WERI-Rb-1 (cell line): ENCODE results near the gene UFD1.
"Not testable (repeated sequence)": the region's sequence is repeated elsewhere in the genome, so short reads cannot be mapped to it uniquely, and the experiment has no call there.

Experiments used
- DNase-seq: peaks from one replicate; pipeline ENCODE4 v3.0.0-alpha.2; 2020
- H3K27ac ChIP-seq: fragments of 250-450 bp; sonication (Bioruptor Pico); 2 replicates; pipeline ENCODE4 v1.5.1; 2020; ENCODE audit warnings: mild to moderate bottlenecking, moderate library complexity
- H3K27me3 ChIP-seq: fragments of 250-450 bp; sonication (Bioruptor Pico); 2 replicates; pipeline ENCODE4 v1.5.1; 2021; ENCODE audit warnings: mild to moderate bottlenecking, low read depth, moderate library complexity; ENCODE audit not compliant: insufficient read depth, severe bottlenecking
- H3K36me3 ChIP-seq: fragments of 250-450 bp; sonication (Bioruptor Pico); 2 replicates; pipeline ENCODE4 v1.5.1; 2020; ENCODE audit warnings: mild to moderate bottlenecking, moderate library complexity
- H3K4me3 ChIP-seq: 2 replicates; pipeline ENCODE4 v1.5.1; 2011; ENCODE audit warnings: low read depth, mild to moderate bottlenecking, control low read depth, low read length
- H3K9me3 ChIP-seq: fragments of 250-450 bp; sonication (Bioruptor Pico); 2 replicates; pipeline ENCODE4 v1.5.1; 2021; ENCODE audit warnings: mild to moderate bottlenecking, moderate library complexity; ENCODE audit not compliant: severe bottlenecking
- TF ChIP-seq, protein P1 (sequence below): IDR thresholded peaks from 2 replicates; pipeline ENCODE4 v1.5.1; 2011; ENCODE audit warnings: low read depth, mild to moderate bottlenecking, control low read depth, inconsistent platforms, low read length

The UFD1 gene

GRCh38 chr22:19442166-19442565, 36.8 kb downstream of the UFD1 start:
- Histone ChIP-seq H3K27ac (no peak overlapping the region), H3K36me3 (peaks cover 51% of the 10 kb centered on the region), H3K9me3 (peaks cover 3% of the 10 kb centered on the region), H3K27me3 (no peaks in the 10 kb centered on the region), H3K4me3 (no peak overlapping the region)
- DNase-seq, result no peak
- TF ChIP-seq, protein P1, sequence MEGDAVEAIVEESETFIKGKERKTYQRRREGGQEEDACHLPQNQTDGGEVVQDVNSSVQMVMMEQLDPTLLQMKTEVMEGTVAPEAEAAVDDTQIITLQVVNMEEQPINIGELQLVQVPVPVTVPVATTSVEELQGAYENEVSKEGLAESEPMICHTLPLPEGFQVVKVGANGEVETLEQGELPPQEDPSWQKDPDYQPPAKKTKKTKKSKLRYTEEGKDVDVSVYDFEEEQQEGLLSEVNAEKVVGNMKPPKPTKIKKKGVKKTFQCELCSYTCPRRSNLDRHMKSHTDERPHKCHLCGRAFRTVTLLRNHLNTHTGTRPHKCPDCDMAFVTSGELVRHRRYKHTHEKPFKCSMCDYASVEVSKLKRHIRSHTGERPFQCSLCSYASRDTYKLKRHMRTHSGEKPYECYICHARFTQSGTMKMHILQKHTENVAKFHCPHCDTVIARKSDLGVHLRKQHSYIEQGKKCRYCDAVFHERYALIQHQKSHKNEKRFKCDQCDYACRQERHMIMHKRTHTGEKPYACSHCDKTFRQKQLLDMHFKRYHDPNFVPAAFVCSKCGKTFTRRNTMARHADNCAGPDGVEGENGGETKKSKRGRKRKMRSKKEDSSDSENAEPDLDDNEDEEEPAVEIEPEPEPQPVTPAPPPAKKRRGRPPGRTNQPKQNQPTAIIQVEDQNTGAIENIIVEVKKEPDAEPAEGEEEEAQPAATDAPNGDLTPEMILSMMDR, result no peak

- DNase-seq, result no peak
- no peaks in the 10 kb centered on the region for H3K27me3 ChIP-seq
- H3K27ac ChIP-seq, result no peak overlapping the region
- H3K9me3 ChIP-seq, result peaks cover 3% of the 10 kb centered on the region
- no peak overlapping the region for H3K4me3 ChIP-seq
- TF ChIP-seq, protein P1, result no peak
- peaks cover 55% of the 10 kb centered on the region for H3K36me3 ChIP-seq
These were observed 38.4 kb downstream of the UFD1 start for GRCh38 chr22:19440411-19441195.

DNA sequence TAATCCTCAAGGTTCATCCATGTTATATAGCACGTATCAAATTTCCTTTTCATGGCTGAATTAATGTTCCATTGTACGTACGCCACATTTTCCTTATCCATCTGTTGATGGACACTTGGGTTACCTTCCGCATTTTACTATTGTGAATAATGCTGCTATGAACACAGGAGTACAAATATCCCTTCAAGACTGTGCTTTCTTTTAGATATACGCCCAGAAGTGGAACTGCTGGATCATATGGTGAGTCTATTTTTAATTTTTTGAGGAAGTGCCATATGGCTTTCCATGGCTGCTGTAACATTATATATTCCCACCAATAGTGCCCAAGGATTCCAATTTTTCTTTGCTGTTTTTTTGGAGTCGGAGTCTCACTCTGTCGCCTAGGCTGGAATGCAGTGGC, 40.7 kb downstream of the UFD1 start:
- no peak overlapping the region for H3K27ac ChIP-seq
- H3K36me3 ChIP-seq, result peaks cover 50% of the 10 kb centered on the region
- TF ChIP-seq, protein P1, result no peak
- H3K27me3 ChIP-seq, result no peaks in the 10 kb centered on the region
- DNase-seq, result no peak
- no peak overlapping the region for H3K4me3 ChIP-seq
- peaks cover 3% of the 10 kb centered on the region for H3K9me3 ChIP-seq

GRCh38 chr22:19436444-19437161, 42.4 kb downstream of the UFD1 start:
- not testable (repeated sequence) for H3K27me3 ChIP-seq, H3K4me3 ChIP-seq, H3K27ac ChIP-seq, H3K9me3 ChIP-seq, DNase-seq
- peaks cover 42% of the 10 kb centered on the region for H3K36me3 ChIP-seq

- no peak overlapping the region for H3K27ac ChIP-seq
- no peaks in the 10 kb centered on the region for H3K27me3 ChIP-seq
- peaks cover 33% of the 10 kb centered on the region for H3K36me3 ChIP-seq
- DNase-seq, result no peak
- H3K9me3 ChIP-seq, result peaks cover 3% of the 10 kb centered on the region
- no peak overlapping the region for H3K4me3 ChIP-seq
- TF ChIP-seq, protein P1, result no peak
These were observed 44.0 kb downstream of the UFD1 start for GRCh38 chr22:19434829-19435580.

DNA sequence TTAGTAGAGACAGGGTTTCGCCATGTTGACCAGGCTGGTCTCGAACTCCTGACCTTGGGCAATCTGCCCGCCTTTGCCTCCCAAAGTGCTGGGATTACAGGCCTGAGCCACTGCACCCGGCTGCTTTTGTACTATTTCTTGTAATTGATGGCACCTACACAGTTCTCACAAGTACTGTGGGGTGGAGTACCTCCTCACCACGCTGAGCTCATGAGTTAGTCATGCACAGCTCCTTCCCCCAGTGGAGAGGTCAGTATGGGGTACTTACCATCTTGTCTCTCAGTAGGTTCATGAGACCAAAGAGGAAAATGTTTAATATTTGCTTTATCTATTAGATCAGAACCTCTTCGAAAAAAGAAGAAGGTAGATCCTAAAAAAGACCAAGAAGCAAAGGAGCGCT, 44.6 kb downstream of the UFD1 start:
- no peak for DNase-seq
- TF ChIP-seq, protein P1, result no peak

More for the DNA sequence above, 44.6 kb downstream of the UFD1 start:
- no peak overlapping the region for H3K27ac ChIP-seq
- H3K36me3 ChIP-seq, result peaks cover 33% of the 10 kb centered on the region
- no peaks in the 10 kb centered on the region for H3K27me3 ChIP-seq
- no peak overlapping the region for H3K4me3 ChIP-seq
- peaks cover 3% of the 10 kb centered on the region for H3K9me3 ChIP-seq
